AG08395 (cell line): ENCODE measurements around the gene ZNF385B.
A peak's percentile ranks its signal among the peaks of the same experiment; 100 is the strongest.
"Not testable (repeated sequence)": the region's sequence is repeated elsewhere in the genome, so short reads cannot be mapped to it uniquely, and the experiment has no call there.

ENCODE experiments used
- DNase-seq: peaks from one replicate; pipeline ENCODE4 v3.0.0; 2012; ENCODE audit warnings: mixed read lengths, low spot score

Gene ZNF385B

DNA sequence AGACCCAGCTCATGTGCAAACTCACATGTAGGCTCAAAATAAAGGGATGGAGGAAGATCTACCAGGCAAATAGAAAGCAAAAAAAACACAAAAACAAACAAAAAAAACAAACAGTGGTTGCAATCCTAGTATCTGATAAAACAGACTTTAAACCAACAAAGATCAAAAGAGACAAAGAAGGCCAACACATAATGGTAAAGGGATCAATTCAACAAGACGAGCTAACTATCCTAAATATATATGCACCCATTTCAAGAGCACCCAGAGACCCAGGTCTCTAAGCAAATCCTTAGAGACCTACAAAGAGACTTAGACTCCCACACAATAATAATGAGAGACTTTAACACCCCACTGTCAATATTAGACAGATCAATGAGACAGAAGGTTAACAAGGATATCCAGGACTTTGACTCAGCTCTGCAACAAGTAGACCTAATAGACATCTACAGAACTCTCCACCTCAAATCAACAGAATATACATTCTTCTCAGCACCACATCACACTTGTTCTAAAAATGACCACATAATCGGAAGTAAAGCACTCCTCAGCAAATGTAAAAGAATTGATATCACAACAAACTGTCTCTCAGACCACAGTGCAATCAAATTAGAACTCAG, 229.5 kb downstream of the ZNF385B start:
- DNase-seq = not testable (repeated sequence)

DNA sequence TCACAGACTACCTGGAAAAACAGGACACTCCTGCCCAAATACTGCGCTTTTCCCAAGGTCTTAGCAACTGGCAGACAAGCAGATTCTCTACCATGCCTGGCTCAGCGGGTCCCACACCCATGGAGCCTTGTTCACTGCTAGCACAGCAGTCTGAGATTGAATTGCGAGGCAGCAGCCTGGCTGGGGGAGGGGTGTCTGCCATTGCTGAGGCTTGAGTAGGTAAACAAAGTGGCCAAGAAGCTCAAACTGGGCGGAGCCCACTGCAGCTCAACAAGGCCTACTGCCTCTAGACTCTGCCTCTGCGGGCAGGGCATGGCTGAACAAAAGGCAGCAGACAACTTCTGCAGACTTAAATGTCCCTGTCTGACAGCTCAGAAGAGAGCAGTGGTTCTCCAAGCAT, 231.6 kb downstream of the ZNF385B start:
- DNase-seq = not testable (repeated sequence)

DNA sequence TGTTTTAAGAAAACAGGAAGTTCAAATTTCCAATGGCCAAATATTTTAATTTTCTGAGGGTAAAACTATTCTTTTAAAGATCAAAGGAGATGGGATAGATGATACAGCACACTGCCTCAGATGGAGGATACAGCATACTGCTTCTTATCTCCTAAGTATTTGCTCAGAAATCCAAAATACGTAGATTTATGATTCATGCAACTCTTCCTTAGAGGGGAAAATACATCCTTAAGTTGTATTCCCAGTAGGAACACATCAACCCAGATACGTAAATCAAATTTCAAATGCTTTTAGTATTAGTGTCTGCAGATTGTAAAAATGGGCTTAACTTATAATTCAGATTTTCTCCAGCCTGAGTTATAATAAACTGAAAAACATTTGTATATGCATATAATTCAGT, 235.2 kb downstream of the ZNF385B start:
- no peak for DNase-seq

DNA sequence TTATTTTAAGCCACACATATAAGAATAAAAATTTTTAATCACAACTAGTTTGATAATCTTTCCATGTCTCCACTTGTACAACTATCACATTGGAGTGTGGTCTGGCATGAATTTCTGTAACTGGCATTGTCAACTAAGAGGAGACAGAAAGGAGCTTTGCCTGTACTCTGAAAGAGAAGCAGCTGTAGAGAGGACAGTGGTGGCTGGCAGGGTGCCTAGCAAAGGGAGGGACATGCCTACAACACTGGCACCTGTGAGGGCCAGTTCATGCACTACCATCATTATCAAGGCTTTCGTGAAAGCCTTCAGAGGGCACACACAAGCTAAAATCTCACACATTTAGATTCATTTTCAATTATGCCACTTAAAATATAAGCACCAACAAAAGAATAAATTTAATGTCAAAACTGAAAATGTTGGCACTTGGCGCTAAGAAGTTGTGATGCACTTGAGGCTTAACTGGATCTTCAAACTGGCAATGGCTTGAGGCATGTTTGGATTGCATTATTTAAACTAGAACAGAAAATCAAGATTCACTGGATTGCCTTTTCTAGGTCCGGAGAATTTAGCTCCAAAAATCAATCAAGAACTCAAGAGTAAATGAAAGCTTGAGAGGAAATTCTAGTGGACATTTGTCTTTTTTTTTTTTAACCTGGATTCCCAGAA, 238.6 kb downstream of the ZNF385B start:
- no peak for DNase-seq

DNA sequence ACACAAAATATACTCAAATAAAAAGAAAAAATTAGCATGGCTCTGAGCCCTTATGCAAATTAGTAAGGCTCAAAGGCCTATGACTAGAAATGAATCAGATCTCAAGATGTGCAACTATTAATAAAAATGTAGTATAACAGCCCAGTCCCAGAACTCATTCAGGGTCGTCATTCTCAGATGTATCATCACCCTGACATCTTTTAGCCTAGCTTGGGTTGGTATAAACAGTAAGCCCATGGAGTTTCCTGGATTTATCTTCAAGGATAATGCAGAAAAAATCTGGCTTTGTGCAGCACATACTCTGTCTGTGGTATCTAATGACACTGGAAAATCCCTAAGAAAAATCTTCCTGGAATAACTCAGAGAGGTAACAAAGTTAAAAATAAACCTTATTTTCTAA, 239.3 kb downstream of the ZNF385B start:
- no peak for DNase-seq

DNA sequence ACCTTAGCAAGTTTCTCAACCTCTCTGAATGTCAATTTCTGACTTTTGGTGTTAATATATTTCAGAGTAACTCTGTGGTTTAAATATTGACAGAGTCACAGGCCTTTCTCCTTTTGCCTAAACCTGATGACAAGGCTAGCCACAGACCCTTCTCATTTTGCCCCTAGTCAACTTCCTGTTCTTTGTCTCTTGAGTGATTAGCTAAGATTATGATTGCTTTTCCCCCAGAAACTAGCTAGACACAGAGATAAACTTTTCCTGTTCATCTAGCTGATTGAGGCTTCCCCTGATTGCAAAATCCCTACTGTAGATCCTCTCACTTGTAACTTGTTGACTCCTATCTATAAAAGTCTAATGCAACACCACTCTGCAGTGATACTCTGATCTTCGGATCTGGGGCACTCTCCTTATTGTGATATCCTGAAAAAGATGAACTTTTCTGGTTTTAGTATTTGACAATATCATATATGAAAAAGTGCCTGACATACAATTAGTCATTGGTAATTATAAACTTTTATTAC, 241.4 kb downstream of the ZNF385B start:
- no peak for DNase-seq

DNA sequence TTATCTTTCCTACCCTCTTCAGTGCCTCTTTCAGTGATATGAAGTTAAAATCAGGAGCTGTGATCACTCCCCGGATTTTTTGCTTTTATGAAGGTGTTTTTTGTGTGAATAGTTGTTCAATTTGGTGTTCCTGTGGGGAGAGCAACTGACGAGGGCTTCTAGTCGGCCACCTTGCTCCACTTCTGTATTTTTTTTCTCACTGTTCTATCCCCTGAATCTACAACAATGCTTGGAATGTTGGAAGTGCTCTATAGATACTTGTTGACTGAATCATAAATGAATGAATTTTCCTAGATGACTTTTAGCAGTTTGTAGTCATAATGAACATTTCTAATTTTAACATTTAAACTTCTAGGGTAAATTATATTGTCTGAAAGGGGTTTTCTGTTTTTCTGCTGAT, 247.3 kb downstream of the ZNF385B start:
- DNase-seq = no peak

DNA sequence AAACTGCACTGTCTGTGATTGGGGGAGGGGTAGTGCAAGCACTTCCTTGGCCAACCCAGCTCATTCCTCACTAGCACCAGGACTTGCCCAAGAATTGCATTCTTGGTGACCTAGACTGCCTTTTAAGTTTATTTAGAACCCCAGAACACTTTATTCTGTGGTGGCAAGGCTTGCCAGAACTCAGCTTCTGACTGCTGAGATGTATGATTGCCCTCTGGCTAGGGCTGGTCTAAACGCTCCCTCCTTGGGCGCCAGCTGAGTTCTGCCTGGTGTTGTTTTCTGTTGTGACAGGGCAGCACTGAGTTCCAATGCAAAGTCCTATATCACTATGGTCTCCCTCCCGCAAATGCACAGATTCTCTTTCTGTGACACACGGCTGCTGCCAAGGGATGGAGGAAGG, 247.7 kb downstream of the ZNF385B start:
- DNase-seq = peak; percentile 20

DNA sequence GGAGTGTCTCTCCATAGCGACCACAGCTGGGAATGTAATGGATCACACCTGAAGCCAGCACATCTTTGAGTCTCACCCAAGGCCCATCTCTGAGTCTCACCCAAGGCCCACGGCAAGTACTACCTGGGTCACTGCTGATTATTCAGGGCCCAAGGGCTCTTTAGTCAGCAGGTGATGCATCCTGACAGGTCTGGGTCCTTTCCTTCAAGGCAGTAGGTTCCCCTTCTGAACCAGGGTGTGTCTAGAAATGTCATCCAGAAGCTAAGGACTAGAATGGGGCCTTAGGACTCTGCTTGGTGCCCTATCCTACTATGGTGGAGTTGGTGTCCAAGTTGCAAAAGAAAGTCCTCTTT, 248.1 kb downstream of the ZNF385B start:
- no peak for DNase-seq

DNA sequence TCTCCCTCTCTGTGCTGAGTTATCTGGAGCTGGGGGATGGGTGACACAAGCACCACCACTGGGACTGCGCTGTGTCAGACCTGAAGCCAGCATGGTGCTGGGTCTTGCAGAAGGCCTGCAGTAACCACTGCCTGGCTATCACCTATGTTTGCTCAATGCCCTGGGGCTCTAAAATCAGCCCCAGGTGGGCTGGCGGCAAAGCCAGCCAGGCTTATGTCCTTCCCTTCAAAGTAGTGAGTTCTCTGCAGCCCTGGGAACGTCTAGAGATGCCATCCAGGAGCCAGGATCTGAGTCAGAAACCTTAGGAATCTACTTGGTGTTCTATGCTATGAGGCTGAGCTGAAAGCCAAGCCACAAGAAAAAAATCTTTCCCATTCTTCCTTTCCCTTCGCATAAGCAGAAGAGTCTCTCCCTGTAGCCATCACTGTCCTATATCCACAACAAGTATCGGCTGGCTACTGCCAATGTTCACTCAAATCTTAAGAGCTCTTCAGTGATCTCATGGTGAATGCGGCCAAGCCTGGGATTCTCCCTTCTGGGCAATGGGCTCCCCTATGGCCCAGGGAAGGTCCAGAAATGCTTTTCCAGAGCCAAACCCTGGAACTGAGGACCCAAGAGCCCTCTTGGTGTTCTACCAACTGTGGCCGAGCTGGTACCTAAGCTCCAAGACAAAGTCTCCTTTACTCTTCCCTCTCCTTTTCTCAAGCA, 248.7 kb downstream of the ZNF385B start:
- no peak for DNase-seq

DNA sequence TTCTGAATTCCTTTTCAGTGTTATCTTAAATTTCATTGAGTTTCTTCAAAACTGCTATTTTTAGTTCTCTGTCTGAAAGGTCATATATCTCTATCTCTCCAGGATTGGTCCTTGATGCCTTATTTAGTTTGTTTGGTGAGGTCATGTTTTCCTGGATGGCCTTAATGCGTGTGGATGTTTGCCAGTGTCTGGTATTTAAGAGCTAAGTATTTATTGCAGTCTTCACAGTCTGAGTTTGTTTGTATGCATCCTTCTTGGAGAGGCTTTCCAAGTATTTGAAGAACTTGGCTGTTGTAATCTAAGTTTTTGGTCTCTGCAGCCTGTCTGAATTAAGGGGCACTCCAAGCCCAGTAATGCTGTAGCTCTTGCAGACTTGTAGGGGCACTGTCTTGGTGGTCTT, 249.3 kb downstream of the ZNF385B start:
- DNase-seq = peak; percentile 35

DNA sequence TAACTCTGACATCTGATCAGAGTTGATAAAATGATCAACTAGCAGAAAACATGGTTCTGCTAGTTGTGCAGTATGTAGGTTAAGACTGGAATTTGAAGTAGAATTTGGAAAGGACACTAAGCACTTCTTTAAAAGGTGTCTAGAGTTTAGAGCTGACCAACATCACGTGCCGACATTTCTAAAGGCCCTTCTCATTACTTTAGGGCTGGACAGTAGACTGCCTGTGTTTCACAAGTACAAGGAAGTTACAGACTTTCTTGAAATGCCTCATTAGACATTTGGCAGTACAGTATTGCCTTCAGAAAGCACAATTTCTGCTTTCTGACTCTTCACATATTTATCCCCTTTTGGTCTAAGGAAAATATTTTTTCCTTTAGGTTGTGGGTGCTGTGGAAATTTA, 255.3 kb downstream of the ZNF385B start:
- no peak for DNase-seq

DNA sequence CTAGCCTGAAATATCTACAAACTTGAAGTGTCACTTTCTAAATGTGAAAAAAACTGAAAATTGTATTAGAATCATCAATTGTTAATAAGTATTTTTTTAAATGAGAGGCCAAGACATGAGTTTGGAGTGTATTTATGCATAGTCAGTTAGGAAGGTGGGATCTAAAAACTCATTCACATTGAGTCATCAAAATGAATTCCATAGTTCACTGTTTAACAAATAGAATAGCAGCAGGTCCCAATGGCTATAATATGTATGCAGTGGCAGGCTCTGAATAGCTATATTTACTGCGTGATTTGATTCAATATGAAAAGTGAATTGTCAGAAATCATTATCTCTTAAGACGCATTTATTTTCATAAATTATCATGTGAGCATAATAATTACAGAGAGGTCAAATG, 256.1 kb downstream of the ZNF385B start:
- no peak for DNase-seq

DNA sequence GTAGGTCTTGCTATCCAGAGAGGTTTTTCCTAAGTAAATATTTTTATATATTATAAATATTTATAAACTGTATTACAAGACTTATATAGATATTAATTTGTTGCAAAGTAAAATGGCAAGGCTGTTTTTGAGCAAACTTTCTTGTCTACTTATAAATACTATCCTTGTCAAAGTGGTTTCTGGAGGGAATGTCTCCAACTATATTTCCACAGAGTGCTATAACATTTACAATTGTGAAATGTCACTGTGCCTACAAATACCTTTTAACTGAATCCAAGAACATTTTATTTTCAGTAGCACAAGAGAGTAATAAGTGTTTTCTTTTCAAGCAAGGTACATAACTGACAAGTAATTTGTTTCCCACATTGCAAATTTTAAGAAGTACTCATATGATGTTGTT, 256.8 kb downstream of the ZNF385B start:
- no peak for DNase-seq

DNA sequence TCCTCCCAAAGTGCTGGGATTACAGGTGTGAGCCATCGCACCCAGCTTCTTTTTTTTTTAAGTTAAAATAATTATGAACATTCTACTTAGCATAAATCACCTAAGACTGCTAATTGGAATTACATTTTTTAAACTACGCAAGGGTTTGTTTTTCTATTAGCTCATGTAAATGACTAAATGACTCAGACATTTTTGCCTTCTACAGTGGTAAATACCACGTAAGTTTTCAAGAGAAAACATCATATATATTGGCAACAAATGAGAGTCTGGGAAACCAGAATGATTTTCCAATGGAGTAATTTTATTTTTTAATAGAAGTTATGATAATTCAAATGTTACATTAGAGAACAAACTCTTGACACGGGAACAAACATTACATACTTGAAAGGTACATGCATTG, 259.0 kb downstream of the ZNF385B start:
- no peak for DNase-seq

DNA sequence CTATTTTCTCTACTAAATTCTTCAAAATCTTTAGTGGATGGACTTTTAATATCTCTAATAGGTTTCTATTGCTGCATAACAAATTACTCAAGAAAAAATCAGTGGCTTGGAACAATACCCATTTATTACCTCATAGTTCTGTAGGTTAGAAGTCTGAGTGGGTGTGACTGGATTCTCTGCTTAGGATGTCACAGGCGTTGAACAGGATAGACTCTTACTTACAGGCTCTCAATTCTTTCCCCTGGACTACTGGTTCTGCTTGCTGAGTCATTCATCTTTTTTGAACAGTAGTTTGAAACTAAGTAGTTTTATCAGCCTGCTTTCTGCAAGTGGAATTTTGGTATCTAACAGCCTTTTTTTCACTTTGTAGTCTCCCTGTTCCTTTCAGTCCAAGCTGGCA, 265.4 kb downstream of the ZNF385B start:
- DNase-seq = no peak

DNA sequence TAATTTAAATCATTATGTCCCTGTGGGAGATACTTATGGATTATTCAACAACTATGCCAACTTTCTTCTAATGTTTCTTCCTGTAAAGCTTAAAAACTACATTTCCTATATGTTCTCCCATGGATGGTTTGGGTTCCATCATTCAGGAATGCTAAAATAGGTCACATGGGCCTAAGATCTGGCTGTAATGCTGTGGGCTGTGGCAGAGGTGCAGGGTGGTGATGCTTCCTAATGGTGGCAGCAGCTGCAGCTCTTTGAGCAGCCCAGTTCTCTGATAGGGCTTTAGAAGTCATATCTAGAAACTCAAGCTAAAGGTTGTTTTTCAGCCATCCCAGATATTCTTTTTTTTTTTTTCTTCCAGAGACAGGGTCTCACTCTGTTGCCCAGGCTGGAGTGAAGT, 266.1 kb downstream of the ZNF385B start:
- DNase-seq = no peak

DNA sequence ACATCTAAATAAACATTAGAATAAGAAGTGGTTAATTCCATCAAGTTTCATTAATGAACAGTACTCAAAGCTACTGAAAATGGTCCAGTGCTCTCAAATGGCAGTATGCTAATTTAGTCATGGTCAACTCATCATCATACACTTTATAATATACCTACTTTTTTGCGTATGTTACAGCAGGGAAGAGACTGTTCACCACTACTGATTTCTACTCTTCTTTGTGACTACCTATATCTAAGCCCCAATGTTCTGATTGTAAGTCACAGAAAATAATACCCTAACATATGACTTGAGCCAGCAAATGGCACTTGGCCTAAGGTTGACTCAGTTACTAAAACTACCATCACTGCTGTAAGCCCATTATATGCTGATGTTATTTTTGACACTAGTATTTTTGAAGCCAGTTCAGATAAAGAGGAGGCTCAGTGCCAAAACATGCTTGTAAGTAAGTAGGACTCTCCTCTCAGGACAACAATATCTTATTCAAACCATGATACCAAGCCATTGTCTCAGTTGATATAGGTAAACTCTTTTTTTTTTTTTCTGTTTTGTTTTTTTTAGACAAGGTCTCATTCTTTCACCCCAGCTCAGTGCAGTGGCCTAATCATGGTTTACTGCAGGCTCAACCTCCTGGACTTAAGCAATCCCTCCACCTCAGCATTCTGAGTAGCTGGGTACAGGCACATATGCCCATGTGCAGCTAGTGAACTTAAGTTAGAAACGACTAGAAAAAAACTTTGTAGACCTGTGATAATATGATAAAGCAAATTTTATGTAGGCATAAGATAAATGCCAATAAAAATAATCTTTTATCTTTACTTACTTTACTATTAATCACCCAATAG, 266.9 kb downstream of the ZNF385B start:
- DNase-seq = no peak

DNA sequence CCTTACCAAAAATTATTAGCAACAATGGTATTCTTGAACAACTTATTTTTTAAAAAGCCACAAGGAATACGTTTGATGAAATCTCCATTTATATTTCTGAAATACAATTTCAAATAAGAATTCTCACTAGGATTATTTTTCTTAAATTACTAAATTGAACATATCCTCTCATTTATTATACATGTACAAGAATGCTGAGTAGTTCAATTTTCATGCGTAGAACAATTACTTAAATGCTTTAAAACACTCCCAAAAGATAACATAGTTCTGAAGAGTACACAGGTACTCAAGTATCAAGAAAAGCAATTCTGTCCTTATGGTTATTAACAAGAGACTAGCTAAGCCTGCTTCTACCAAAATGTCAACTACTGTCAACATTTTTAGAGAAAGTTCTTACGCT, 268.1 kb downstream of the ZNF385B start:
- DNase-seq = no peak

DNA sequence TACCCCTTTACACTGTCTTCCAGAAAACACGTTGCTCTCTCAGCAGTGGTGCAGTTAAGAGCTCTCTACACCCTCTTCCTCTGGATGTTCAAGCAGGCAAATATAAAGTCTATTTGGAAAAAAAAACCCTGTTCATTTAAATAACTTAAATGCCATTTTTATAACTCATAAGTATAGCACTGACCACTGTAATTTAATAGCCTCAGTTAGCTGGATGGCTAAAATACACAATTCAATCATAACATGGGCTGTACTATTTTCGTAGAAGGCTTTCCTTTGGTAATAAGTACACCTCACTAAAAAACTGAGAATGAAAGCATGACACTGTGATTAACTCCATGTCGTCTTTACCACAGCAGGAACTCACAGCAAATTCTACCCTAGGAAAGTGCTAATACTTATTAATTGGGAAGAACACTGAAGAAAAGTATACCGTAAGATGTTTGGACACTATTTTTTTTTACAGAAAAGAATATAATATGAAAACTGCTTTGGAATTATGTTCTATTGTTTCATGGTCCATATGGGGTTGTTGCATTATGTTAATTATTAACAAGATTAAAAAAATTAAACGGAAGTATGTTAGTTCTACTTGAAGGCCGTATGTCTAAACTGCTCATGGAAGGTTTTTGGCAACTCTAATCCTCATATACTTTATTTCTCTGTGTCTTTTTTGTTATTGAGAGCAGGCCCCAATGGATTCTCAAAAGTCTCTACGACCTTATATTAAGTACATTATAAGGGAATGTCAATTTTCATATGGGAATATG, 269.1 kb downstream of the ZNF385B start:
- DNase-seq = peak; percentile 12

DNA sequence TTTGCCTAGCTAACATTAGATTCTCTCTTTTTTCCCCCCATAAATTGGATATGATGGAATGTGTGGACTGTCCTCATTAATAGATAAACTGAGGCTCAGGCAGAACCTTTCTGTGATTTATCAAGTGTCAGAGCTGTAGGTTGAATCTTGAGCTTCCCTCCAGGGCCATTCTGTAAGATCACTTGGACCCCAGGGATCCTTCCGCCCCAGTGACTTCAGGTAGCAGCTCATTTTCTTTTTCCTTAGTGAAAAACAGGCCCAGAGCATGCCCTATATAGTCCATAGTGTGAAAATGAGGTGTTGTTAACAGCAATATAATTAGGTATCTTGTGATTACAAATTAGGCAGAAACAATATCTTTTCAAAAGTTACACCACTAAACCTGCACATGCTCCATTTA, 269.7 kb downstream of the ZNF385B start:
- DNase-seq = no peak
